ENCODE measurements around the gene DERA.
"Not testable (repeated sequence)": the region's sequence is repeated elsewhere in the genome, so short reads cannot be mapped to it uniquely, and the experiment has no call there.

The DERA gene

DNA sequence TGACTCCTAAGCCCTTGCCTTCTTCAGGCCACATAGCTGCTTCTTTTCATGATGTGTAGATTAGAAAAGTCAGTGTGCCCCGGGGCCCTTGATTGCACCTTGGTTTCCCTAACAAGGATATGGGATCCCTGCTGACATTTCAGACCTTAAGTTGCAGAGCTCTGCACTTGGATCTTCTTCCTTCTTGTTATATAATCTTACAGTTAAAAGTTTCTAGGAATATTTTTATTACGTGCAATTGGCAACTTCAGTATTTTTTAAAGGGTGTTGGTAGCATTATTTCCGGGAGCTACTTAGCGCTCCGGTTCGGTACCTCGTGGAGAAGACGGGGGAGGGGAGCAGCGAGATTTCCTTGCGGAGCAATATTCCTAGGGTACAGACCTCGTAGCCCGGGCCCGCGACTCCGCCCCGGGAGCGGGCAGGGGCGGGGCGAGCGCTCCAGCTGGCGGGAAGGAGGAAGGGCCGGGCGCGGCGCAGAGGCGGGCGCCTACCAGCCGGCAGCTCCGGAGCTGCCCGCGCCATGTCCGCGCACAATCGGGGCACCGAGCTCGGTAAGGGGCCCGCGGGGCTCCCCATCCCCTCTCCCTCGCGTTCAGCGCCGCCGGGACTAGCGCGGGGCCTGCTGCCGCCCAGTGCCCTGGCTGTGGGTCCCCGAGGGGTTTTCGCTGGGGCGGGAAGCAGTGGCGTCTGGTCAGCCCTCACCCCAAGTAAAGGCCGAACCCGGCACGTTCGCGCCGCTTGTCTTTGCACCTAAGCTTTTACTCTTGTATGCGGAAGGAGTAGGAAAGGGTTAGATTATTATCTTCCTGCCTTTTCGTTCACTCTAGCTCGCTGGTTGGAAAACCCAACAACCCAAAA is at the start of gene DERA:
Gene DERA (plus strand): TSS at position 469 of the 858 bp plus-strand sequence. CDS start 52 bp downstream, at position 521.
- DNase-seq (ENCODE audit: extremely low read depth, low read depth): peak; percentile 27
- TF ChIP-seq, protein P1, sequence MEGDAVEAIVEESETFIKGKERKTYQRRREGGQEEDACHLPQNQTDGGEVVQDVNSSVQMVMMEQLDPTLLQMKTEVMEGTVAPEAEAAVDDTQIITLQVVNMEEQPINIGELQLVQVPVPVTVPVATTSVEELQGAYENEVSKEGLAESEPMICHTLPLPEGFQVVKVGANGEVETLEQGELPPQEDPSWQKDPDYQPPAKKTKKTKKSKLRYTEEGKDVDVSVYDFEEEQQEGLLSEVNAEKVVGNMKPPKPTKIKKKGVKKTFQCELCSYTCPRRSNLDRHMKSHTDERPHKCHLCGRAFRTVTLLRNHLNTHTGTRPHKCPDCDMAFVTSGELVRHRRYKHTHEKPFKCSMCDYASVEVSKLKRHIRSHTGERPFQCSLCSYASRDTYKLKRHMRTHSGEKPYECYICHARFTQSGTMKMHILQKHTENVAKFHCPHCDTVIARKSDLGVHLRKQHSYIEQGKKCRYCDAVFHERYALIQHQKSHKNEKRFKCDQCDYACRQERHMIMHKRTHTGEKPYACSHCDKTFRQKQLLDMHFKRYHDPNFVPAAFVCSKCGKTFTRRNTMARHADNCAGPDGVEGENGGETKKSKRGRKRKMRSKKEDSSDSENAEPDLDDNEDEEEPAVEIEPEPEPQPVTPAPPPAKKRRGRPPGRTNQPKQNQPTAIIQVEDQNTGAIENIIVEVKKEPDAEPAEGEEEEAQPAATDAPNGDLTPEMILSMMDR (IDR thresholded peaks at IDR 0.05; ENCODE audit: low read depth, low read length): no peak

DNA sequence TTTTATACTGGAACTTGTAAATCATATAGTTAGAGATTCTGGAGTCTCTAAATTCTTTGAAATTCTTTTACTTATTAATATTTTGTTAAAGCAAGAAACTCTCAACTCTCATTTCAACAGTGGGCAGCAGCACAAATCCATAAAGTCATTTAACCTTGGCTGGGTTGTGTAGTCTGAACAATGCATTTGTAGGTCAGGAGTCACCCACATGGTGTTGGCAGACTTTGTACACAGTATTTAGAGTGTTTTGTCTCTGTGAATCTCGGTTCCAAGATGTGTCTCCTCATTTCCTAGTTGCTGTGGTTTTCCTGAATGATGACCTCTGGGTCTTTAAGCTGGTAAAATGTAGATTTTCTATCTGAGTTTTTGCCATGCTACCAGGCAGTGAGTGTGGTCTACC is 49.7 kb upstream of the DERA start:
- DNase-seq (ENCODE audit: extremely low read depth, low read depth): no peak
- TF ChIP-seq, protein P1 (IDR thresholded peaks at IDR 0.05; ENCODE audit: low read depth, low read length): no peak

DNA sequence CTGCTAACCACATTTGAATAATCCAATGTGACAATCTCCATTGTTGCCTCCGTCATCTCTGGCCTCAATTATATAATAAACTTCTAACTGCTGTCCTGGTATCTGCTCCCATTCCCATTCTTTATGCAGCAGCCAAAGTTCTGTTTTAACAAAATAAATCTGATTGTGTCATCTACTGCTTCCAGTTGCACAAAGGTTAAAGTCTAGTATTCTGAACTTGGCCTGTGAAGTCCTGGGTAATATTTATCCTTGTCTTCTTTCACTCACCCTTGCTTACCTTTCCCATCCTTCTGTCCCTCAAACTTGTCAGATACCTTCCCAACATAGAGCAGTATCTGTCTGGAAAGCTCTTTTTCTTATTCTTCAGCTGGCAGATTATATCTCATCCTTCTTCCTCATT is 48.3 kb upstream of the DERA start:
- TF ChIP-seq, protein P1 (IDR thresholded peaks at IDR 0.05; ENCODE audit: low read depth, low read length): no peak

DNA sequence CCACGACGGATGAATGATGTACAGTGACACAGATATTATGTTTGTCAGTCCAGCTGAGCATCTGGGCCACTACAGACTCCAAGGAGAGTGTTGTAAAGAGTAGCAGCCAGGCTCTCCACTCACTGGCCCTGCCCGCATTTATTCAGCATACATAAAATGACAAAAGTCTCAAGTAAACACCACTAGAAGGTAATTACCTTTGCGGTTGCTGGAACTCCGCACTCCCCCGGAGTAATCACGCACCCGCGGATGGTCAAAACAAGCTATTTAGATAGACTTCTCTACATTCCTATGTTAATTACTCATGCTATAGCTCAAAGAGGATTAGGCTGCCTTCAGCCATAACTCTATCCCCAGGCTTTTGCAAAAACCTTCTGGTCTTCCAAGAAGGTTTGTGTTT is 47.8 kb upstream of the DERA start:
- TF ChIP-seq, protein P1 (IDR thresholded peaks at IDR 0.05; ENCODE audit: low read depth, low read length): no peak
- DNase-seq (ENCODE audit: extremely low read depth, low read depth): no peak

More for the DNA sequence above, 48.3 kb upstream of the DERA start:
- DNase-seq (ENCODE audit: extremely low read depth, low read depth): no peak

DNA sequence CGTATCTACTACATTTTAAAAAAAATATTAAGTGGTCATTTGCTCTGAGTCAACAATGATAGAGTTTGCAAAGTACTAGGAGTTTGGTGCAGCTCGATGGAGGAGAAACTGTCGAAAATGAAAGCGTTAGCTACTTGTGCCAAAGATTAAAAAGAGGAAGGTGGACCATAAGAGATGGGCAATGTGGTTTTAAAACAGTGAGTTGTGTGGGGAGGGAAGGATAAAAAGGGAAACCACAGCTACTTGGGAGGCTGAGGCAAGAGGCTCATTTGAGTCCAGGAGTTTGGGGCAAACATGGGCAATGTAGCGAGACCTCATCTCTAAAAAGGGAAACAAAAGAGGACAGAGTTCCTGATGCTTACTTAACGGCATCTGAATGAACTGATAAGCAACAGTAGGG is 47.1 kb upstream of the DERA start:
- TF ChIP-seq, protein P1 (IDR thresholded peaks at IDR 0.05; ENCODE audit: low read depth, low read length): no peak
- no peak for DNase-seq (ENCODE audit: extremely low read depth, low read depth)

DNA sequence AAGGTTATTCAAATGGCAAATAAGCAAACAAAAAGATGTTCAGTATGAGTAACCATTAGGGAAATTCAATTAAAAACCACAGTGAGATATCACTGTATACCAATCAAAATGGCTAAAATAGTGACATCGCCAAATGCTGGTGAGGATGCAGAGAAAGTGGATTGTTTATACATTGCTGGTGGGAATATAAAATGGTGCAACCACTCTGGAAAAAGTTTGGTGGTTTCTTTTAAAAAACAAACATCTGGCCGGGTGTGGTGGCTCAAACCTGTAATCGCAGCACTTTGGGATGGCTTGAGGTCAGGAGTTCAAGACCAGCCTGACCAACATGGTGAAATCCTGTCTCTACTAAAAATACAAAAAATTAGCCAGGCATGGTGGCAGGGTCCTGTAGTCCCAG is 42.9 kb upstream of the DERA start:
- TF ChIP-seq, protein P1 (IDR thresholded peaks at IDR 0.05; ENCODE audit: low read depth, low read length): no peak
- DNase-seq (ENCODE audit: extremely low read depth, low read depth): no peak

DNA sequence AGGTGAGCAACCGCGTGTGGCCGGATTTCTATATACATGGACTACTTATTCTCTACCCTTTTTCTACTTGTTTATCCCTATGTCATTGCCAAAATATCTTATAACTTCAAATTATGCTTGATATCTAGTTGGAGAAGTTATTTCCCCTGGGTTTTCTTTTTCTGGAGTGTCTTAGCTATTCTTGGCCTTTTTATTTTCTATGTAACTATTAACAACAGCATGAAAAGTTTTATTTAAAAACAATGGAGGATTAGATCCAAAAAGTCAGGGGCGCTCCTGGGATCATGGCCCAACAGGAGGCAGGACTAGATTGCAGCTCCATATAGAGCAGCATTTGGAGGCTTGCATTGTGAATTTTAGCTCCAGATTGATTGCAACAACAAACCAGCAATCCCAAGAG is 37.6 kb upstream of the DERA start:
- DNase-seq (ENCODE audit: extremely low read depth, low read depth): no peak

DNA sequence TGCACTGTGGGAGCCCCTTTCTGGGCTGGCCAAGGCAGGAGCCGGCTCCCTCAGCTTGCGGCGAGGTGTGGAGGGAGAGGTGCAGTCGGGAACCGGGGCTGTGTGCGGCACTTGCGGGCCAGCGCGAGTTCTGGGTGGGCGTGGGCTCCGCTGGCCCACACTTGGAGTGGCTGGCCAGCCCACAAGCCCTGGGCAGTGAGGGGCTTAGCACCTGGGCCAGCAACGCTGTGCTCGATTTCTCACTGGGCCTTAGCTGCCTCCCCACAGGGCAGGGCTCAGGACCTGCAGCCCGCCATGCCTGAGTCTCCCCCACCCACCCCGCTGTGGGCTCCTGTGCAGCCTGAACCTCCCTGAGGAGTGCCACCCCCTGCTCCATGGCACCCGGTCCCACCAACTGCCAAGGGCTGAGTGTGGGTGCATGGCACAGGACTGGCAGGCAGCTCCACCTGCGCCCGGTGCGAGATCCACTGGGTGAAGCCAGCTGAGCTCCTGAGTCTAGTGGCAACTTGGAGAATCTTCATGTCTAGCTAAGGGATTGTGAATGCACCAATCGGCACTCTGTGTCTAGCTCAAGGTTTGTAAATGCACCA is 36.5 kb upstream of the DERA start:
- DNase-seq (ENCODE audit: extremely low read depth, low read depth): not testable (repeated sequence)

More for the DNA sequence above, 37.6 kb upstream of the DERA start:
- TF ChIP-seq, protein P1 (IDR thresholded peaks at IDR 0.05; ENCODE audit: low read depth, low read length): no peak

Data from AG09319 (cell line).